SH-SY5Y (cell line): Measurements from ENCODE around the gene SYK.

Experiments
- GATA2 ChIP-seq: IDR thresholded peaks from 2 replicates; pipeline ENCODE4 v1.6.1; 2011; ENCODE audit warnings: mild to moderate bottlenecking, low read depth, low read length
- GATA3 ChIP-seq: IDR thresholded peaks from 2 replicates; pipeline ENCODE4 v1.6.1; 2011; ENCODE audit warnings: low read depth, mild to moderate bottlenecking, low read length, moderate library complexity

DNA sequence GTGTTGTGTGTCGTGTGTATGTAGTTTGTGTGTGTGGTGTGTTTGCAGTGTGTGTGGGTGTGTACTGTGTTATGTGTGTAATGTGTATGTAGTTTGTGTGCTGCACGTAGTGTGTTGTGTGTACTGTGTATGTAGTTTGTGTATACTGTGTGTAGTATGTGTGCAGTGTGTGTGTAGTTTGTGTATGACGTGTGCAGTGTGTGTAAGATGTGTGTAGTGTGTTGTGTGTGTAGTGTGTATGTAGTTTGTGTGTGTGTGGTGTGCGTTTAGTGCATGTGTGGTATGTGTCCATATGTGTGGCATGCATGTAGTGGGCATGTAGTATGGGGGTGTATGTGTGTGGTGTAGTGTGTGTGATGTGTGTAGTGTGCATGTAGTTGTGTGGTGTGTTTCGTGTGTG lies 39.6 kb downstream of the SYK start:
- TF ChIP-seq GATA3, result no peak
- TF ChIP-seq GATA2, result no peak
